ENCODE data around the gene PRSS36.
A peak's percentile ranks its signal among the peaks of the same experiment; 100 is the strongest.

PRSS36 gene

GRCh38 chr16:31135535-31136286 lies 14.2 kb downstream of the PRSS36 start, which contains the start of gene PRSS8:
PRSS8 (minus strand) TSS chr16:31135727; CDS start chr16:31135498, 229 bp downstream.
- H4K8ac ChIP-seq (ENCODE audit: low read depth, low read length), result no peak within 1 kb of the TSS
- peak within 1 kb of the TSS; percentile 19 for H2BK5ac ChIP-seq (ENCODE audit: low read length)
- H2BK12ac ChIP-seq (ENCODE audit: low read length), result peak within 1 kb of the TSS; percentile 75
- no peaks in the 10 kb centered on the region for H3K9me3 ChIP-seq (replicated peaks in 1 of 2; ENCODE audit: control insufficient read depth in 2 of 2, insufficient read depth in 1 of 2, low read depth in 1 of 2, low read length in 2 of 2)
- WGBS, 2 donors (ENCODE audit: extremely low coverage in 2 of 2, insufficient read length in 2 of 2, insufficient replicate concordance in 1 of 2), result no CpG with 5 or more reads among the region's 22 CpGs
- peak within 1 kb of the TSS; percentile 21 for H2BK120ac ChIP-seq (ENCODE audit: low read depth, low read length)
- H2BK15ac ChIP-seq (ENCODE audit: low read length), result peak within 1 kb of the TSS; percentile 97
- H3K4me1 ChIP-seq (ENCODE audit: control insufficient read depth in 2 of 2, insufficient read depth in 1 of 2, low read depth in 1 of 2, low read length in 2 of 2), result peaks cover 20 to 21% of the 10 kb centered on the region in 2 donors
- peaks cover 11 to 21% of the 10 kb centered on the region in 2 donors for H3K36me3 ChIP-seq (replicated peaks in 1 of 2; ENCODE audit: control insufficient read depth in 2 of 2, insufficient read depth in 2 of 2, low read length in 2 of 2)
- H3K4me2 ChIP-seq (ENCODE audit: insufficient read depth, low read length, poor library complexity, severe bottlenecking), result peak within 1 kb of the TSS; percentile 52
- H2AK5ac ChIP-seq (ENCODE audit: low read depth, low read length), result peak within 1 kb of the TSS; percentile 20
- peak within 1 kb of the TSS; percentile 10 for H3K4ac ChIP-seq (ENCODE audit: low read length)
- peak within 1 kb of the TSS; percentile 95 for H3K18ac ChIP-seq (ENCODE audit: low read length)
- peak within 1 kb of the TSS; percentile 99 for H4K91ac ChIP-seq (ENCODE audit: low read depth, low read length, poor library complexity)
- peak within 1 kb of the TSS; percentile 40 for H3K23ac ChIP-seq (ENCODE audit: low read depth, low read length, poor library complexity)
- peak within 1 kb of the TSS; percentile 59 for H2AFZ ChIP-seq (ENCODE audit: low read length)
- H3K4me3 ChIP-seq (ENCODE audit: low read length in 2 of 2), result peak within 1 kb of the TSS in 1 of 2 donors; percentile 36
- H3K9ac ChIP-seq (ENCODE audit: low read depth, low read length, poor library complexity), result peak within 1 kb of the TSS; percentile 84
- no peak within 1 kb of the TSS for H3K27ac ChIP-seq (replicated peaks; ENCODE audit: low read length)
- H3K79me1 ChIP-seq (ENCODE audit: low read depth, low read length), result peaks cover 2% of the 10 kb centered on the region
- peak within 1 kb of the TSS; percentile 17 for H3K14ac ChIP-seq (ENCODE audit: low read length)
- peaks cover 0 to 3% (median 0%) of the 10 kb centered on the region in 3 experiments for H3K27me3 ChIP-seq (ENCODE audit: control insufficient read depth in 3 of 3, insufficient read depth in 3 of 3, low read depth in 1 of 3, low read length in 3 of 3)
- DNase-seq (ENCODE audit: low spot score), result no peak

- peaks cover 0 to 3% (median 0%) of the 10 kb centered on the region in 3 experiments for H3K27me3 ChIP-seq (ENCODE audit: control insufficient read depth in 3 of 3, insufficient read depth in 3 of 3, low read depth in 1 of 3, low read length in 3 of 3)
- no CpG with 5 or more reads among the region's 18 CpGs for WGBS, 2 donors (ENCODE audit: extremely low coverage in 2 of 2, insufficient read length in 2 of 2, insufficient replicate concordance in 1 of 2)
- H3K4me2 ChIP-seq (ENCODE audit: insufficient read depth, low read length, poor library complexity, severe bottlenecking), result peak overlapping the region; percentile 52
- H3K4me1 ChIP-seq (ENCODE audit: control insufficient read depth in 2 of 2, insufficient read depth in 1 of 2, low read depth in 1 of 2, low read length in 2 of 2), result peaks cover 15 to 21% of the 10 kb centered on the region in 2 donors
- DNase-seq (ENCODE audit: low spot score), result no peak
- H2BK120ac ChIP-seq (ENCODE audit: low read depth, low read length), result peak overlapping the region; percentile 21
- peak overlapping the region; percentile 59 for H2AFZ ChIP-seq (ENCODE audit: low read length)
- peaks cover 2% of the 10 kb centered on the region for H3K79me1 ChIP-seq (ENCODE audit: low read depth, low read length)
- H3K4me3 ChIP-seq (ENCODE audit: low read length in 2 of 2), result peak overlapping the region in 1 of 2 donors; percentile 26
- peak overlapping the region; percentile 97 for H2BK15ac ChIP-seq (ENCODE audit: low read length)
- no peaks in the 10 kb centered on the region for H3K9me3 ChIP-seq (replicated peaks in 1 of 2; ENCODE audit: control insufficient read depth in 2 of 2, insufficient read depth in 1 of 2, low read depth in 1 of 2, low read length in 2 of 2)
- peak overlapping the region; percentile 19 for H2BK5ac ChIP-seq (ENCODE audit: low read length)
- H3K27ac ChIP-seq (replicated peaks; ENCODE audit: low read length), result no peak overlapping the region
- no peak overlapping the region for H4K8ac ChIP-seq (ENCODE audit: low read depth, low read length)
- H4K91ac ChIP-seq (ENCODE audit: low read depth, low read length, poor library complexity), result peak overlapping the region; percentile 89
- H3K9ac ChIP-seq (ENCODE audit: low read depth, low read length, poor library complexity), result no peak overlapping the region
- peak overlapping the region; percentile 17 for H3K14ac ChIP-seq (ENCODE audit: low read length)
- H2AK5ac ChIP-seq (ENCODE audit: low read depth, low read length), result peak overlapping the region; percentile 20
- H3K18ac ChIP-seq (ENCODE audit: low read length), result peak overlapping the region; percentile 95
- H2BK12ac ChIP-seq (ENCODE audit: low read length), result peak overlapping the region; percentile 75
- peak overlapping the region; percentile 40 for H3K23ac ChIP-seq (ENCODE audit: low read depth, low read length, poor library complexity)
- H3K4ac ChIP-seq (ENCODE audit: low read length), result peak overlapping the region; percentile 10
- peaks cover 13 to 28% of the 10 kb centered on the region in 2 donors for H3K36me3 ChIP-seq (replicated peaks in 1 of 2; ENCODE audit: control insufficient read depth in 2 of 2, insufficient read depth in 2 of 2, low read length in 2 of 2)
Observed at GRCh38 chr16:31134625-31135534, 15.0 kb downstream of the PRSS36 start.

DNA sequence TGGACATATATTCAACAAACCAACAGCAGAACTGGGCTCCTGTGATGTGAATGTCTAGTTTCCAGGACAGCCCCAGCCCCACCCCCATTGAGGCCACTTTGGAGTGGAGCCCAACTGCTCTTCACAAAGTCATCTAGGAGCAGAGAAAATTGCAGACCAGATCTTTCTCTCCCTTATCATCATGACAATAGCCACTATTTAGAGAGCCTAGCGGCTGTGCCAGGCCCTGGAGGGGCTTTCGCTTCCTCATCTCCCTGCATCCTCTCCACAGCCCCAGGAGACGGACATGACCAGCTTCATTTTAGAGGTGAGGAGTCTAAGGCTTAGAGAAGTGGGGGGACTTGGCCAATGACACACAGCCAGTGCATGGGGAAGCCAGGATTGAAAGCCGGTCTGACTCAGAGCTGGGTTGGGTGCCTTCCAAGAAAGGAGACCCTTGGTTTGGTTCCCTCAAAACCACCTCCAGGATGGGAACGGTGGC lies 15.7 kb downstream of the PRSS36 start:
- H2BK12ac ChIP-seq (ENCODE audit: low read length), result no peak overlapping the region
- no CpG with 5 or more reads among the region's 5 CpGs for WGBS, 2 donors (ENCODE audit: extremely low coverage in 2 of 2, insufficient read length in 2 of 2, insufficient replicate concordance in 1 of 2)
- H3K79me1 ChIP-seq (ENCODE audit: low read depth, low read length), result peaks cover 2% of the 10 kb centered on the region
- no peaks in the 10 kb centered on the region for H3K9me3 ChIP-seq (replicated peaks in 1 of 2; ENCODE audit: control insufficient read depth in 2 of 2, insufficient read depth in 1 of 2, low read depth in 1 of 2, low read length in 2 of 2)
- H3K27me3 ChIP-seq (ENCODE audit: control insufficient read depth in 3 of 3, insufficient read depth in 3 of 3, low read depth in 1 of 3, low read length in 3 of 3), result peaks cover 0 to 3% (median 0%) of the 10 kb centered on the region in 3 experiments
- no peak overlapping the region for H2AFZ ChIP-seq (ENCODE audit: low read length)
- H3K4ac ChIP-seq (ENCODE audit: low read length), result no peak overlapping the region
- no peak overlapping the region for H3K14ac ChIP-seq (ENCODE audit: low read length)
- no peak overlapping the region for H2BK15ac ChIP-seq (ENCODE audit: low read length)
- H2AK5ac ChIP-seq (ENCODE audit: low read depth, low read length), result no peak overlapping the region
- H3K27ac ChIP-seq (replicated peaks; ENCODE audit: low read length), result no peak overlapping the region
- H3K4me1 ChIP-seq (ENCODE audit: control insufficient read depth in 2 of 2, insufficient read depth in 1 of 2, low read depth in 1 of 2, low read length in 2 of 2), result peaks cover 15 to 17% of the 10 kb centered on the region in 2 donors
- no peak overlapping the region for H3K18ac ChIP-seq (ENCODE audit: low read length)
- no peak overlapping the region for H3K4me2 ChIP-seq (ENCODE audit: insufficient read depth, low read length, poor library complexity, severe bottlenecking)
- H3K4me3 ChIP-seq (ENCODE audit: low read length in 2 of 2), result no peak overlapping the region
- no peak overlapping the region for H4K91ac ChIP-seq (ENCODE audit: low read depth, low read length, poor library complexity)
- DNase-seq (ENCODE audit: low spot score), result no peak
- H2BK120ac ChIP-seq (ENCODE audit: low read depth, low read length), result no peak overlapping the region
- no peak overlapping the region for H3K9ac ChIP-seq (ENCODE audit: low read depth, low read length, poor library complexity)
- H4K8ac ChIP-seq (ENCODE audit: low read depth, low read length), result no peak overlapping the region
- no peak overlapping the region for H2BK5ac ChIP-seq (ENCODE audit: low read length)
- H3K36me3 ChIP-seq (replicated peaks in 1 of 2; ENCODE audit: control insufficient read depth in 2 of 2, insufficient read depth in 2 of 2, low read length in 2 of 2), result peaks cover 17 to 35% of the 10 kb centered on the region in 2 donors
- H3K23ac ChIP-seq (ENCODE audit: low read depth, low read length, poor library complexity), result no peak overlapping the region
